Activated T-helper 1 cell treated with Interleukin-2 at 50 U/mL for 16 hours (primary cell): ENCODE data around the gene ACSL1.

Source experiments
- DNase-seq: peaks from one replicate; pipeline ENCODE4 v3.0.0-alpha.2; 2020; ENCODE audit warnings: low read depth

The ACSL1 gene

GRCh38 chr4:184810720-184811119 is 15.0 kb downstream of the ACSL1 start:
- DNase-seq: no peak

- DNase-seq: no peak
Measured at GRCh38 chr4:184808713-184809050, 17.1 kb downstream of the ACSL1 start.

DNA sequence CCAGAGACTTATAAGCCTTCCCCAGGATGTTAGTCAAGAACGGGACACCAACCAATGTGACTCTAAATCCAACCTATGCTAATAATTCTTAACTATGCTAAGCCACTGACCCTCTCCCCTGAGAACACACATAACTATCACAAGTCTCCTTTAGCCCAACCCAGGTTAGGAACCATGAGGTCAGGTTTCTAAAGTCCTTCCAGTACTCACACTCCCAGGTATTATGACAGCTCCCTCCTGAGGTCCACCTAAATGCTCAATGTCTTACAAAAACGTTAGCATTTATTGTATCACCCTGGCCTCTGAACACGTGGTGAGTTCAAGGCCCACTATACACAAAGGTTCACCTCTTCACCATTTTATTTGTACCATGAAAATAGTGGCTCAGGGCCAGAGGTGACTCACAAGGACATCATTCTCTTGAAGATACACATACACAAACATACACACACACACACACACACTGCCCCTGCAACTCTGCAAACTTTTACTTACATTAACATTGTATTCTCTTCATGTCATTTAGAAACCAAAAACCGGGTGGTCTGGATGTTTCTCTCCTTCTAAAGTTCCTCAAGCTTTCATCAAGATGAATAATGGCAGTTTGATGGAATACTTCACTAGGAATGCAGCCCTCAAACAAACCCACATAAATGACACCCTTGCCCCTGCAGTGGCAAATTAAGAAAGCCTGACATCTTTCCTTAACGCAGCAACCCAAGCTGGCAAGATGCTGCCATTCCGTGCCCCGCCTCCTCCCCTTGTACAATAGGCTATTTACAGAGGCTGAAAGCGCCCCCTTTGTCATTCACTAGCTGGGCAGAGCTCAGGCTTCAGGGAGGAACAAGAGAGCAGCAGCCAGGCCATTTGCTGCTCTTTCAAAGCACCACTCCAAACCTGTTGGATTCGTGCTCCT is 17.7 kb downstream of the ACSL1 start:
- no peak for DNase-seq

GRCh38 chr4:184807256-184807655 is 18.5 kb downstream of the ACSL1 start:
- DNase-seq: no peak

DNA sequence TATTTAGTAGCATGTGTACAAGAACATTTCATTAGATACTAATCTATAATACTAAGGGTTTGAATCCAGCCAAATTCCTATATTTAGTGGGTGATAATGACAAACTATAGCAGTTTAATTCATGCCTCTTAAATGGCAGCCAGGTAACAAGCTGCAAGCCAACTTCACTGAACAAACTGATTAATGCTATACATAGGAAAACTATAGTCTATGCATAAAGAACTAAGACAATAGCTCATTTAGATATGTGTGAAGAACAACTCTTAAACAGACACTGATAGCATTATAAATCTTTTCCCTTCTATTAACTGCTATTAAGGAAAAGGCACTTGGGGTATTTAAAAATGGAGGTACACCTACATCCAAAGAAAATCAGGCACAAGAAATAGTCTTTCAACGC is 19.1 kb downstream of the ACSL1 start:
- DNase-seq: no peak

GRCh38 chr4:184806229-184806550 is 19.6 kb downstream of the ACSL1 start:
- no peak for DNase-seq

DNA sequence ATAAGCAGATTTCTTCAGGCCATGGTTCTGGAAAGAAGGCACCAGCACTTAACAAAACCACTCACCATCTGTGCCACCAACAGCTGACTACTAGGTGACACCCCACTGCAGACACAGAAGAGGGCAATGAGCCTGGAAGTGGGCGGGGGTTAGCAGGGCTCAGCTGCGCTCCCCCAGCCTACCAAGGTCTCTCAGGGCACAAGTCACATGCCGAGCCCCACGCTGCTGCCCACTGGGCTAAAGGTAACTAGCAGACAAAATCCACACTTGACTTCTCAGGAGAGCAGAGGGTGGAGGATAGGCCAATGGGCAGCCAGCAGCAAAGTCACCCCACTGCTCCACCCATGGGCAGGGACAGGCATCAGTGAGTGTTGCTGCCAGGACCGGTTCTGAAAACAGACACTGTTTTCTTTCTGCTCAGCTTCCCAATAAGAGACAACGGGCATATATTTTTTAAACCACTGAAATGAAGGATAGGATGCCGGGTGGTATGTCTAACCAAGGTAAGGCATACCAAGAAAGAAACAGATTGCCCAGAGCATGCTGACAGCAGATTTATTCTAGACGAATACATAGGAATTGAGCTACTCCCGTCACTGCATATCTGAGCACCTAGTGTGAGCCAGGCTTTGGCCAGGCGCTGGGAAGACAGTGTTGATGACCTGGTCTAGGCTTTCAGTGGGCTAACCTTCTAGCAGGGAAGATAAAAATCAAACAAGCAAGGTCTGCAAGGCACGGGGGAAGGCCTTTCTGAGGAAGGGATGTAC is 20.1 kb downstream of the ACSL1 start:
- no peak for DNase-seq

DNA sequence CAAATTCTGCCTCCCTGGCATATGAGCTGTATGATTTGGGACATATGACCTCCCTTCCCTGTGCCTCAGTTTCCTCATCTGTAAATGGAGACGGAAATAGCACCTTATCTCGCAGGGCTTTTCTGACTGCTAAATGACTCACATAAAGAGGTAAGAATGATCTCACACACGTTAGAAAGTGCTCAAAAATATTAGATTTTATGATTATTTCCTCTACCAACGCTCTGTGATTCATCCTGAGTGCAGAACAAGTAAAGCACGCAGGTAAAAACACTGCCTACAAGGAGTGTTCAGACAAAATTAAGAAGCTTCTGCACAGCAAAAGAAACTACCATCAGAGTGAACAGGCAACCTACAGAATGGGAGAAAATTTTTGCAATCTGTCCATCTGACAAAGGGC is 21.1 kb downstream of the ACSL1 start:
- DNase-seq: no peak

GRCh38 chr4:184803874-184804273 is 21.9 kb downstream of the ACSL1 start:
- DNase-seq: no peak

GRCh38 chr4:184803133-184803532 is 22.6 kb downstream of the ACSL1 start:
- no peak for DNase-seq

GRCh38 chr4:184802697-184803015 is 23.1 kb downstream of the ACSL1 start:
- no peak for DNase-seq

DNA sequence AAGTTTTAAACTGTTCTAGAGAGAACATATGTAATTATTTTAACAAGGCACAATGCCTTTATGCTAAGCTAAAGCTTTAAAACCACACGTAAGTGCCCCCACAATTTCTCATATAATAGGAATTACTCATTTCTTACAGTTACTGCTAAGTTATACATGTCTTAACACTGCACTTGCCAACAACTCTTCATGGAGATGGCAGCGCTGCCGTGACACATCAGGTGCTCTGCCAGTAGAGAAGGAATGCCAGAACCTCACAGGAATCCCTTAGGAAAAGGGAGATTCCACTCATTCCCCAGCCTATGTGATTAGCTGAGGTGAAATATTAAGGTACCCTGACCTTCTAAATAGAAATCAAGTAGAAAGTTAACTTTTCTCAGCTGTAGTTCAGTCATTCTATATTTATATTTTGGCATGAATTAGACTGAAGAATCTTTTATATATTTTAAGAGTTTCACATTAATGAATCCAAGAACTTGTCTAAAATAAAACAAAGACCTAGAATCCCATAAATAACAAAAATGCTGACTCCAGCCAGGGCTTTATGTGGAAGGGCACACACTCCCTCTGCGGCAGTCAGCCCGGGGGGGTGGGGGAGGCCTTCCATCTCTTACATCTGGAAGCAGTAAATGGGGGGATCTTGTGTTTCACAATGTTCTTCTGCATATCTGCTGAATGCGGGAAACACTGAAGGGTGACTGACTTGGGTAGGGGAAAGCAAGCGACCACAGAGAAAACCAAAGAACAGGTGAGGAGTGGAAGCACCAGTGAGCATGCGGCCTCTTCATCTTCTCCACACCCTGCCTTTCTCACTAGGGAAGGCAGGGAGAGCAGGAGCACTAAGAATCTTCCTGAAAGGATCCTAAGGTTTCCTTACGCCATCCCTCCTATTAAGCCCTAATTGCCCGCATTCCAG is 23.7 kb downstream of the ACSL1 start:
- DNase-seq: no peak

DNA sequence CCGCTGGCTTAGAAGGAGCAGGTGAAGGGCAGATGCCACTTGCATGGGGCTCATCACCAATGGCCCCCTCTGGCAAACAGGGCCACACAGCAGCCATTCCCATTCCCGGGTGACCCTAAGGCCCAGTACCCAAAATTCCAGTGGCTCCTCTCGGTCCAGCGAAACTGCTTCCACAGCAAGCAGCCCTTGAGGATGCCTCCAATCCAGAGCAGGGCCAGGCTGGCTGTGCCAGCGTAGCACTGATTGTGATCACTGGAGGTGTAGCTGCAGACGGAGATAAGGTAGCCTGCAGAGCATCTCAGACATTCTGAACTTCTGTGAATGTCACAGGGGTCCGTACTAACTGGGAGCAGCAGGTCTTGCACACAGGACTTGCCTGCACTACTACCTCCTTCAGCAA is 27.3 kb downstream of the ACSL1 start:
- DNase-seq: no peak

GRCh38 chr4:184796906-184797305 is 28.9 kb downstream of the ACSL1 start:
- no peak for DNase-seq

- no peak for DNase-seq
Measured at GRCh38 chr4:184795214-184795844, 30.4 kb downstream of the ACSL1 start.

GRCh38 chr4:184794470-184794869 is 31.3 kb downstream of the ACSL1 start:
- DNase-seq: no peak

DNA sequence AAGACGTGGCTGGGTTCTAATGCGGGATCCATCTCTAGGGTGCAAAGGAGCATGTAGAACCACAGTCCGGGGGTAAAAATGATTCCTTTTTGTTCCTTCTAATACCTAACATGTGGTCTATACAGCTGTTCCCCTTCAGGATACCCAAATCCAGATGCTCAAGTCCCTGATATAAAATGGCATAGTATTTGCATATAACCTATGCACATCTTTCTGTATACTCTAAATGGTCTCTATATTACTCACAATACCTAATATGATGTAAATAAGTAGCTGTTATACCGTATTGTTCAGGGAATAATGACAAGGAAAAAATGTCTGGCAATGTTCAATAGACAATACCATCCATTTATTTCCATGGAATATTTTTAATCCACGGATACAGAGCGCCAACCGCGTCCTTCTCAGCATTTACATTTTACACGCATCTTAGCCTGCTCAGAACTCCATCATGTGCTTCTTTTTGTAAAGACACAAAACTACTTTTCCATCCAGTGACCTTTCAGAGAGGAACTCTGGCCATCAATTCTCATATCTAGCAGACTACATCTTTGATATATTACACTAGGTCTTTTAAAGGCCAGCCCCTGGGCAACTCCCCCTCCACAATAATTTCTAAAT is 31.9 kb downstream of the ACSL1 start:
- DNase-seq: no peak

DNA sequence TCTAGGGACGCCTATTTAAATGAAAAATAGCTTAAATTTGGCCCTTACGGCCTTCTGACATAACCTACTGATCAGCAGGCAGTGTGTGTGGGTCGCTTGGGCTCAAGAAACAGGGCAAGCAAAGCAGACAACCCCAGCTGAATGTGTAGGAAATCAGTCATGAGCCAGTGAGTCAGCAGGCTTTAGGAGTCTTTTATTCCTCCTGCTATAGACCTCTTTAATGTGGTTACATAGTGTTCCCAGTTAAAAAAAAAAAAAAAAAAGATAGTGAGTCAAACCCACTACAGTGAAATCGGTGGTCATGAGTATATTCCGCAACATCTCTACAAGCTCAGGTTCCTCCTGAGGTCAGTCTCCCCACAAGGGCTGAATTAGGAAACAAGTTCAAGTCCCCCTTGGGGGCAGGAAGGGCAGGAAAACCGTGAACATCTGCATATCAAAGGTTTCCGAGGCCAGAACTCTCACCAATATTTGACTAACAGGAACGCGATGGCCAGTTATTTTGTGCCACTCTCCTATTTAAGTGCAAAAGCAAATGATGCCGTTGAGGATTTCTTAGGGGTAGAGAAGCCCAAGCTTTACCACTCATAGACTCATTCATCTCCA is 32.7 kb downstream of the ACSL1 start:
- peak; percentile 13 for DNase-seq

GRCh38 chr4:184792334-184792733 is 33.4 kb downstream of the ACSL1 start:
- DNase-seq: no peak

DNA sequence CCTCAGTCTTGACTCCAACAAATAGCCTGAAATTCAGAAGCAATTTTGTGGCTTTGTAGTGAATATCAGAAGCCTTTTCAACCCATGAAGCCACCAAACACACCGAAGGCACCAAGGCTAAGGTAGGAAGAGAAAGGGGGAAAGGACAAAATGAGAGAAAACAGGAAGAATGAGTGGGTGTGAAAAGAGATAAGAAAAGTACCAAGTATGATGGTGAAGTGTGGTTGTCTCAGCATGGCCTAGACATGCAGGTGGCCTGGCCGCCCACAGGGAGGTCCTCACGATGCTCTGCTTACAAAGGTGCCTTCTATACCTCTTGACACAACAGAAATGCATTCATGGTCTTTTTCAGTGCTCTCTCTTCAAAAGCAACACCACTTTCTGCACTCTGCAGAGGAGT is 34.9 kb downstream of the ACSL1 start:
- DNase-seq: no peak

DNA sequence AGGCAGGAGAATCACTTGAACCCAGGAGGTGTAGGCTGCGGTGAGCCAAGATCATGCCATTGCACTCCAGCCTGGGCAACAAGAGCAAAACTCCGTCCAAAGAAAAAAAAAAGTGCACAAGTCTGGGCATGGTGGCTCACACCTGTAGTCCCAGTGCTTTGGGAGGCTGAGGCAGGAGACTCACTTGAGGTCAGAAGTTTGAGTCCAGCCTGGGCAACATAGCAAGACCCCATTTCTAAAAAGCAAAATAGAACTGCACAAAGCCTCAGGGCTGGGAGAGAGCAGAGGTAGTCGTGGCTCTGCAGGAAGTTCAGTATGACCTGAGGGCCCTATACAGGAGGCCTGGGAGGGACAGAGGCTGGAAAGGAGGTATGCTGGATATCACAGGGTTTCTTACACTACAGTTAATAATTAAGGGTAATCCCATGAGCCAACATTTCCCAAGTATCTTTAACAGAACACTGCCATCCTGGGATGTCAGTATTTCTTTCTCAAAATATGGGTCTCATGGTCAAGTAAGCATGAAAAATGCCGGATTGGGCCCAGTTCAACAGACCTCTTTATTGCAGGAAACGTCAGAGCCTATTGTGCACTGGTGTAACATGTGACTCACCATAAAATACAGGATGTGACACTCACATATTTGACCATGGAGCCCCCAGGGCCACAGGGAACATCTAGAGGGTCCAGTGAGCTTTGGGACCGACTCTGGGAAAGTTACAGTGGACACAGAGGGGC is 37.8 kb downstream of the ACSL1 start:
- no peak for DNase-seq
